ENCODE data around the gene PRDM16. TPM values are rescaled to one million over a fixed set of nuclear protein-coding genes. Genes with fewer than 3 reads are reported as not detected.

Gene PRDM16
- total RNA-seq, 1 donor: 6.5 TPM

GRCh38 chr1:3340548-3341235, 271.7 kb downstream of the PRDM16 start:
- H3K4me3 ChIP-seq (ENCODE audit: insufficient read depth, low read length): no peak overlapping the region
- H3K27me3 ChIP-seq (ENCODE audit: insufficient read depth, low read length): no peaks in the 10 kb centered on the region
- H3K4me2 ChIP-seq (ENCODE audit: insufficient read depth, low read length): no peak overlapping the region
- H3K4me1 ChIP-seq (ENCODE audit: insufficient read depth, low read length): no peaks in the 10 kb centered on the region
- no peak overlapping the region for H2AFZ ChIP-seq (ENCODE audit: low read length)
- no peaks in the 10 kb centered on the region for H3K9me3 ChIP-seq (ENCODE audit: low read depth, low read length)
- DNase-seq (ENCODE audit: insufficient read length, low spot score, missing footprints): no peak
- TF ChIP-seq CTCF (IDR thresholded peaks at IDR 0.05; ENCODE audit: extremely low read depth, low read depth, low read length): no peak
- H4K20me1 ChIP-seq (ENCODE audit: insufficient read depth, low read length): no peaks in the 10 kb centered on the region
- no peaks in the 10 kb centered on the region for H3K79me2 ChIP-seq (ENCODE audit: insufficient read depth, low read length)
- H3K27ac ChIP-seq (ENCODE audit: low read depth, low read length): no peak overlapping the region
- no peaks in the 10 kb centered on the region for H3K36me3 ChIP-seq (ENCODE audit: insufficient read depth, low read length)

GRCh38 chr1:3341236-3341994, 272.4 kb downstream of the PRDM16 start:
- no peaks in the 10 kb centered on the region for H3K9me3 ChIP-seq (ENCODE audit: low read depth, low read length)
- no peaks in the 10 kb centered on the region for H3K36me3 ChIP-seq (ENCODE audit: insufficient read depth, low read length)
- no peaks in the 10 kb centered on the region for H3K79me2 ChIP-seq (ENCODE audit: insufficient read depth, low read length)
- H2AFZ ChIP-seq (ENCODE audit: low read length): no peak overlapping the region
- H3K27me3 ChIP-seq (ENCODE audit: insufficient read depth, low read length): no peaks in the 10 kb centered on the region
- no peak overlapping the region for H3K4me3 ChIP-seq (ENCODE audit: insufficient read depth, low read length)
- TF ChIP-seq CTCF (IDR thresholded peaks at IDR 0.05; ENCODE audit: extremely low read depth, low read depth, low read length): no peak
- H3K4me2 ChIP-seq (ENCODE audit: insufficient read depth, low read length): no peak overlapping the region
- no peak overlapping the region for H3K27ac ChIP-seq (ENCODE audit: low read depth, low read length)
- no peak for DNase-seq (ENCODE audit: insufficient read length, low spot score, missing footprints)
- H3K4me1 ChIP-seq (ENCODE audit: insufficient read depth, low read length): no peaks in the 10 kb centered on the region
- no peaks in the 10 kb centered on the region for H4K20me1 ChIP-seq (ENCODE audit: insufficient read depth, low read length)

GRCh38 chr1:3342960-3343359, 274.0 kb downstream of the PRDM16 start:
- H3K36me3 ChIP-seq (ENCODE audit: insufficient read depth, low read length): no peaks in the 10 kb centered on the region
- TF ChIP-seq CTCF (IDR thresholded peaks at IDR 0.05; ENCODE audit: extremely low read depth, low read depth, low read length): no peak
- no peak overlapping the region for H3K4me2 ChIP-seq (ENCODE audit: insufficient read depth, low read length)
- H3K4me3 ChIP-seq (ENCODE audit: insufficient read depth, low read length): no peak overlapping the region
- no peaks in the 10 kb centered on the region for H3K4me1 ChIP-seq (ENCODE audit: insufficient read depth, low read length)
- H4K20me1 ChIP-seq (ENCODE audit: insufficient read depth, low read length): no peaks in the 10 kb centered on the region
- DNase-seq (ENCODE audit: insufficient read length, low spot score, missing footprints): no peak
- H3K9me3 ChIP-seq (ENCODE audit: low read depth, low read length): no peaks in the 10 kb centered on the region
- H3K79me2 ChIP-seq (ENCODE audit: insufficient read depth, low read length): no peaks in the 10 kb centered on the region
- H3K27ac ChIP-seq (ENCODE audit: low read depth, low read length): no peak overlapping the region
- no peaks in the 10 kb centered on the region for H3K27me3 ChIP-seq (ENCODE audit: insufficient read depth, low read length)
- no peak overlapping the region for H2AFZ ChIP-seq (ENCODE audit: low read length)

GRCh38 chr1:3344395-3344794, 275.4 kb downstream of the PRDM16 start:
- Histone ChIP-seq H3K79me2 (ENCODE audit: insufficient read depth, low read length) (no peaks in the 10 kb centered on the region), H2AFZ (ENCODE audit: low read length) (no peak overlapping the region), H3K36me3 (ENCODE audit: insufficient read depth, low read length) (no peaks in the 10 kb centered on the region), H3K27ac (ENCODE audit: low read depth, low read length) (no peak overlapping the region), H3K27me3 (ENCODE audit: insufficient read depth, low read length) (no peaks in the 10 kb centered on the region), H3K9me3 (ENCODE audit: low read depth, low read length) (no peaks in the 10 kb centered on the region), H3K4me2 (ENCODE audit: insufficient read depth, low read length) (no peak overlapping the region), H3K4me1 (ENCODE audit: insufficient read depth, low read length) (no peaks in the 10 kb centered on the region), H4K20me1 (ENCODE audit: insufficient read depth, low read length) (no peaks in the 10 kb centered on the region), H3K4me3 (ENCODE audit: insufficient read depth, low read length) (no peak overlapping the region)
- DNase-seq (ENCODE audit: insufficient read length, low spot score, missing footprints): no peak
- no peak for TF ChIP-seq CTCF (IDR thresholded peaks at IDR 0.05; ENCODE audit: extremely low read depth, low read depth, low read length)

Data from osteoblast (primary cell).